LNCaP clone FGC (cell line): ENCODE measurements around the gene RBP4.

Source experiments
- DNase-seq: peaks from one replicate; pipeline ENCODE4 v3.0.0-alpha.2; 2011; ENCODE audit warnings: low read depth
- H3K4me3 ChIP-seq: 2 replicates; pipeline ENCODE4 v1.5.1; 2011; ENCODE audit warnings: mild to moderate bottlenecking, low read depth, low read length, control low read depth
- TF ChIP-seq, protein P1 (sequence below): IDR thresholded peaks from 2 replicates; pipeline ENCODE4 v1.5.1; 2012; ENCODE audit warnings: mild to moderate bottlenecking; ENCODE audit not compliant: control insufficient read depth, insufficient read depth; ENCODE audit errors: extremely low read depth

RBP4 gene

DNA sequence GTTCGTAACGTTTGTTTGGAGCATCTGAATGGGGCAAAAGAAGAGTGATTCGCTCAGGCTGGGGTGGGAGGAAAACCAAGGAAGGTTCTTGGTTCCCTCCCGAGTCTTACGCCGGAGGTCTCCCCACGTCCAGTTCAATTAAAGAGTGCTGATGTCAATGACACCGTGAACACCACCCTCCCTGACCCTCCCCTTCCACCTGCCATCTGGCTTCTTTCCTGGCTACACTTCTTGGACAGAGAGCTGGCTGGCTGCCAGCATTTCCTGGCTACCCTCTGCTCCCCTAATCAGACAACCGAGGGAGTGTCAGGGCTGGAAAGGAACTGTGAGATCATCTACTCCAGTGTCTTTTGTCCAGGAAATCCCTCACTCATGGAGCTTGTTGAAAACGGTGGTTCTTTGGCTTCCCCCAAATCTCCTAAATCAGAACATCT lies 58.7 kb downstream of the RBP4 start:
- TF ChIP-seq, protein P1, sequence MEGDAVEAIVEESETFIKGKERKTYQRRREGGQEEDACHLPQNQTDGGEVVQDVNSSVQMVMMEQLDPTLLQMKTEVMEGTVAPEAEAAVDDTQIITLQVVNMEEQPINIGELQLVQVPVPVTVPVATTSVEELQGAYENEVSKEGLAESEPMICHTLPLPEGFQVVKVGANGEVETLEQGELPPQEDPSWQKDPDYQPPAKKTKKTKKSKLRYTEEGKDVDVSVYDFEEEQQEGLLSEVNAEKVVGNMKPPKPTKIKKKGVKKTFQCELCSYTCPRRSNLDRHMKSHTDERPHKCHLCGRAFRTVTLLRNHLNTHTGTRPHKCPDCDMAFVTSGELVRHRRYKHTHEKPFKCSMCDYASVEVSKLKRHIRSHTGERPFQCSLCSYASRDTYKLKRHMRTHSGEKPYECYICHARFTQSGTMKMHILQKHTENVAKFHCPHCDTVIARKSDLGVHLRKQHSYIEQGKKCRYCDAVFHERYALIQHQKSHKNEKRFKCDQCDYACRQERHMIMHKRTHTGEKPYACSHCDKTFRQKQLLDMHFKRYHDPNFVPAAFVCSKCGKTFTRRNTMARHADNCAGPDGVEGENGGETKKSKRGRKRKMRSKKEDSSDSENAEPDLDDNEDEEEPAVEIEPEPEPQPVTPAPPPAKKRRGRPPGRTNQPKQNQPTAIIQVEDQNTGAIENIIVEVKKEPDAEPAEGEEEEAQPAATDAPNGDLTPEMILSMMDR, result no peak
- DNase-seq, result no peak
- no peak overlapping the region for H3K4me3 ChIP-seq
